ENCODE measurements around the gene AGBL1. TPM values are rescaled to one million over a fixed set of nuclear protein-coding genes. Genes with fewer than 3 reads are reported as not detected.

Gene AGBL1
- total RNA-seq, 4 donors from 2014 or later, result 0.32 to 0.40 TPM; not detected in 2

DNA sequence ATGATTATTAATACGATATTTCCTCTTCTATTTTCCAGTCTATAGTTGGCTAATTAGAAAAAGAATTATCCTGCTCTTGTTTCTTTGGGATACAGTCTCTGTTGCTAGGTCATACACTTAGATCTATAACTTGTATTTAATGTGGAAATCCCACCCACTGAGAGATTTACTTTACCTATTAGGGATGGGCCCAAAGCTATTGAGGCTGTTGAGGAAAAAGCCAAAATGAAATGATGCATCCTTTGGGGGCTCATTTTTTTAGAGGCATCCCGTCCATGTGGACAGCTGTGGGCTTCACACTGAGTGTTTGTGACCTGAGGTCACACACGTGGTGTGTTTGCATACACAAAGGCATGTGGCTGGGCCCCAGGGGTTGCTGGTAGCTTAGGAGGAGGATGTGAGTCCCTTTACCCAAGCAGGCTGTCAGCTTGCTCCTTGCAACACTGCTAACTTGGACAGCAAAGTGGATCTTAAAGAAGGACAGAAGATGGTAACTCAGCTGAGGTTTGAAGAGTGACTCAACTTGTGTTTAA lies 477.4 kb downstream of the AGBL1 start:
- WGBS, 2 donors (ENCODE audit: low coverage in 1 of 2), result 43 to 85% methylated on average over 1 to 3 of the region's 3 CpGs
- no peaks in the 10 kb centered on the region for H3K4me1 ChIP-seq
- no peak overlapping the region for H3K4me3 ChIP-seq
- in situ Hi-C loops (cut with MboI; ENCODE audit: low pct_ligation_motif_present in 1 of 4, low pct_unique_long_range_greater_than_20kb in 1 of 4, low sequenced_read_pairs in 3 of 4) (loop anchor here in 1 of 4 donors (25.0 kb wide), 1 partner anchor 530 kb away; no protein-coding TSS in a partner anchor), intact Hi-C loops (cut with DNase I; ENCODE audit: low total_unique reads) (no loop called here)
- TF ChIP-seq, protein P1, sequence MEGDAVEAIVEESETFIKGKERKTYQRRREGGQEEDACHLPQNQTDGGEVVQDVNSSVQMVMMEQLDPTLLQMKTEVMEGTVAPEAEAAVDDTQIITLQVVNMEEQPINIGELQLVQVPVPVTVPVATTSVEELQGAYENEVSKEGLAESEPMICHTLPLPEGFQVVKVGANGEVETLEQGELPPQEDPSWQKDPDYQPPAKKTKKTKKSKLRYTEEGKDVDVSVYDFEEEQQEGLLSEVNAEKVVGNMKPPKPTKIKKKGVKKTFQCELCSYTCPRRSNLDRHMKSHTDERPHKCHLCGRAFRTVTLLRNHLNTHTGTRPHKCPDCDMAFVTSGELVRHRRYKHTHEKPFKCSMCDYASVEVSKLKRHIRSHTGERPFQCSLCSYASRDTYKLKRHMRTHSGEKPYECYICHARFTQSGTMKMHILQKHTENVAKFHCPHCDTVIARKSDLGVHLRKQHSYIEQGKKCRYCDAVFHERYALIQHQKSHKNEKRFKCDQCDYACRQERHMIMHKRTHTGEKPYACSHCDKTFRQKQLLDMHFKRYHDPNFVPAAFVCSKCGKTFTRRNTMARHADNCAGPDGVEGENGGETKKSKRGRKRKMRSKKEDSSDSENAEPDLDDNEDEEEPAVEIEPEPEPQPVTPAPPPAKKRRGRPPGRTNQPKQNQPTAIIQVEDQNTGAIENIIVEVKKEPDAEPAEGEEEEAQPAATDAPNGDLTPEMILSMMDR (IDR thresholded peaks at IDR 0.05), result no peak
- TF ChIP-seq EP300 (IDR thresholded peaks at IDR 0.05; ENCODE audit: low read depth) (no peak), POLR2AphosphoS5 (IDR thresholded peaks at IDR 0.05) (no peak), POLR2A (IDR thresholded peaks at IDR 0.05) (no peak)
- no peaks in the 10 kb centered on the region for H3K36me3 ChIP-seq
- DNase-seq, result no peak
- no peak overlapping the region for H3K27ac ChIP-seq
- no peaks in the 10 kb centered on the region for H3K9me3 ChIP-seq
- H3K27me3 ChIP-seq, result no peaks in the 10 kb centered on the region

GRCh38 chr15:86558252-86558651 lies 478.6 kb downstream of the AGBL1 start:
- Histone ChIP-seq H3K36me3 (no peaks in the 10 kb centered on the region), H3K27me3 (no peaks in the 10 kb centered on the region), H3K27ac (no peak overlapping the region), H3K9me3 (no peaks in the 10 kb centered on the region), H3K4me1 (no peaks in the 10 kb centered on the region), H3K4me3 (no peak overlapping the region)
- DNase-seq, result no peak
- in situ Hi-C loops (cut with MboI; ENCODE audit: low pct_ligation_motif_present in 1 of 4, low pct_unique_long_range_greater_than_20kb in 1 of 4, low sequenced_read_pairs in 3 of 4) (loop anchor here in 1 of 4 donors (25.0 kb wide), 1 partner anchor 529 kb away; no protein-coding TSS in a partner anchor), intact Hi-C loops (cut with DNase I; ENCODE audit: low total_unique reads) (no loop called here)
- TF ChIP-seq, protein P1 (IDR thresholded peaks at IDR 0.05), result no peak
- no peak for TF ChIP-seq POLR2A (IDR thresholded peaks at IDR 0.05)
- TF ChIP-seq EP300 (IDR thresholded peaks at IDR 0.05; ENCODE audit: low read depth), result no peak
- no peak for TF ChIP-seq POLR2AphosphoS5 (IDR thresholded peaks at IDR 0.05)

GRCh38 chr15:86558686-86559085 lies 479.0 kb downstream of the AGBL1 start:
- Histone ChIP-seq H3K27me3 (no peaks in the 10 kb centered on the region), H3K36me3 (no peaks in the 10 kb centered on the region), H3K27ac (no peak overlapping the region), H3K4me3 (no peak overlapping the region), H3K4me1 (no peaks in the 10 kb centered on the region), H3K9me3 (no peaks in the 10 kb centered on the region)
- DNase-seq, result no peak
- WGBS, 2 donors (ENCODE audit: low coverage in 1 of 2), result 52 to 78% methylated on average over 4 to 5 of the region's 5 CpGs
- in situ Hi-C loops (cut with MboI; ENCODE audit: low pct_ligation_motif_present in 1 of 4, low pct_unique_long_range_greater_than_20kb in 1 of 4, low sequenced_read_pairs in 3 of 4), result loop anchor here in 1 of 4 donors (25.0 kb wide), 1 partner anchor 529 kb away; no protein-coding TSS in a partner anchor
- TF ChIP-seq POLR2AphosphoS5 (IDR thresholded peaks at IDR 0.05) (no peak), POLR2A (IDR thresholded peaks at IDR 0.05) (no peak), EP300 (IDR thresholded peaks at IDR 0.05; ENCODE audit: low read depth) (no peak)
- TF ChIP-seq, protein P1 (IDR thresholded peaks at IDR 0.05), result no peak
- intact Hi-C loops (cut with DNase I; ENCODE audit: low total_unique reads), result no loop called here

DNA sequence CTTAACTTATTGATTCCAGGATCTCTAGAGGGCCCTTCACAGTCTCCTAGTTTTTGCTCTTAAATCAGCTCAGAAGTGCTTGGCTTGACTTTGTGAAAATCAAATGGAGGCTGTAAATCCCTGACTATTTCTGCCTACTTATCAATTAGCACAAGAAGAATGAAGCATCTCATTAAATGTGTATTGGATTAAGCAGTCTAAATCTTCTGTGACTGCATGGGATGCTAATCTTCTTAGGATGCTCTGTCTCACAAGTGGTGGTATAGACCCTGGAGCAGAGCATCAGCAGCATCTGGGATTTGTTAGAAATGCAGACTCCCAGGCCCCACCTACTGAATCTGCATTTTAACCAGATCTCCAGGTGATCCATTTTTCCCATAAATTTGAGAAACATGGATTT lies 488.7 kb downstream of the AGBL1 start:
- intact Hi-C loops (cut with DNase I; ENCODE audit: low total_unique reads) (no loop called here), in situ Hi-C loops (cut with MboI; ENCODE audit: low pct_ligation_motif_present in 1 of 4, low pct_unique_long_range_greater_than_20kb in 1 of 4, low sequenced_read_pairs in 3 of 4) (loop anchor here in 1 of 4 donors (25.0 kb wide), 1 partner anchor 519 kb away; no protein-coding TSS in a partner anchor)
- no peaks in the 10 kb centered on the region for H3K27me3 ChIP-seq
- no peak for DNase-seq
- no peak overlapping the region for H3K4me3 ChIP-seq
- no peaks in the 10 kb centered on the region for H3K9me3 ChIP-seq
- no peaks in the 10 kb centered on the region for H3K36me3 ChIP-seq
- TF ChIP-seq, protein P1 (IDR thresholded peaks at IDR 0.05), result no peak
- TF ChIP-seq POLR2AphosphoS5 (IDR thresholded peaks at IDR 0.05) (no peak), EP300 (IDR thresholded peaks at IDR 0.05; ENCODE audit: low read depth) (no peak), POLR2A (IDR thresholded peaks at IDR 0.05) (no peak)
- no peaks in the 10 kb centered on the region for H3K4me1 ChIP-seq
- H3K27ac ChIP-seq, result no peak overlapping the region

Measured in transverse colon (tissue), 4 donors.